Body of pancreas (tissue), 4 donors: ENCODE data around the gene ZNF536.

Experiments
- CTCF ChIP-seq, 7 experiments: fragments of 450-650 bp in 4 of 7; fragments of 200-600 bp in 3 of 7; sonication (generic) in 3 of 7; IDR thresholded peaks; one replicate each; pipeline ENCODE4 v1.5.1; 2016 to 2019; ENCODE audit warnings: antibody characterized with exemption in 7 of 7
- POLR2A ChIP-seq, 3 donors: fragments of 450-650 bp; IDR thresholded peaks; one replicate each; pipeline ENCODE4 v1.6.1; 2016; ENCODE audit warnings: antibody characterized with exemption in 3 of 3, mild to moderate bottlenecking in 2 of 3

- no peak for TF ChIP-seq CTCF (IDR thresholded peaks at IDR 0.05)
- no peak for TF ChIP-seq POLR2A (IDR thresholded peaks at IDR 0.05)
Measured at GRCh38 chr19:30385174-30385573, 13.0 kb downstream of the ZNF536 start.
